PC-3 (cell line): ENCODE data around the gene GFM1. TPM values are rescaled to one million over a fixed set of nuclear protein-coding genes. Genes with fewer than 3 reads are reported as not detected.

ENCODE experiments used
- ATAC-seq: fragments of 200-7000 bp; cut with Tn5 transposase; 2 replicates; pipeline ENCODE4 v1.9.1; 2020; ENCODE audit warnings: mild to moderate bottlenecking, moderate library complexity
- BruUV-seq: library from RNA; stranded (reverse); fragments of 400-500 nt; replicated peaks from 2 replicates; lab custom pipeline; 2021; lab: Mats Ljungman, UMichigan
- CTCF ChIA-PET: fragments of 300-600 bp; sonication (Branson Sonifier 250); formaldehyde crosslinking; loops from one replicate; lab custom pipeline; 2022; ENCODE audit warnings: antibody characterized with exemption; lab: Charles Lee
- POLR2A ChIA-PET: fragments of 300-600 bp; sonication (Branson Sonifier 250); formaldehyde crosslinking; loops from one replicate; lab custom pipeline; 2022; ENCODE audit warnings: antibody characterized with exemption; ENCODE audit not compliant: unreplicated experiment; lab: Charles Lee
- DNase-seq: peaks from one replicate; pipeline ENCODE4 v3.0.0-alpha.2; 2015
- H2AFZ ChIP-seq: fragments of 300-600 bp; sonication (generic); 2 replicates; pipeline ENCODE4 v1.6.0; 2016; ENCODE audit warnings: antibody characterized with exemption, low read length
- H3F3A ChIP-seq: fragments of 300-600 bp; sonication (generic); one replicate; pipeline ENCODE4 v1.6.0; 2017; ENCODE audit warnings: antibody characterized with exemption, low read length, control low read depth, mild to moderate bottlenecking; ENCODE audit not compliant: unreplicated experiment
- H3K27ac ChIP-seq: fragments of 300-600 bp; sonication (generic); 2 replicates; pipeline ENCODE4 v1.5.1; 2016; ENCODE audit warnings: mild to moderate bottlenecking, low read length
- H3K27me3 ChIP-seq: fragments of 300-600 bp; sonication (generic); 2 replicates; pipeline ENCODE4 v1.6.1; 2016; ENCODE audit warnings: low read length, mixed read lengths
- H3K36me3 ChIP-seq: fragments of 300-600 bp; sonication (generic); 2 replicates; pipeline ENCODE4 v1.6.1; 2016; ENCODE audit warnings: low read depth, mixed run types, low read length, mixed read lengths
- H3K4me1 ChIP-seq: fragments of 300-600 bp; sonication (generic); 2 replicates; pipeline ENCODE4 v1.5.1; 2016; ENCODE audit warnings: low read length; ENCODE audit not compliant: insufficient read depth
- H3K4me2 ChIP-seq: fragments of 300-600 bp; sonication (generic); 2 replicates; pipeline ENCODE4 v1.6.0; 2016; ENCODE audit warnings: low read length
- H3K4me3 ChIP-seq: fragments of 300-600 bp; sonication (generic); 2 replicates; pipeline ENCODE4 v1.5.1; 2016; ENCODE audit warnings: mild to moderate bottlenecking, low read length, mixed read lengths
- H3K79me2 ChIP-seq: fragments of 300-600 bp; sonication (generic); 2 replicates; pipeline ENCODE4 v1.6.1; 2017; ENCODE audit warnings: low read length, mixed read lengths
- H3K9ac ChIP-seq: fragments of 300-600 bp; sonication (generic); 2 replicates; pipeline ENCODE4 v1.6.0; 2016; ENCODE audit warnings: mild to moderate bottlenecking, low read length
- H3K9me2 ChIP-seq: fragments of 300-600 bp; sonication (generic); replicated peaks from 2 replicates; pipeline ENCODE4 v1.6.1; 2016; ENCODE audit warnings: mixed run types, low read length, mixed read lengths
- H3K9me3 ChIP-seq: fragments of 300-600 bp; sonication (generic); 2 replicates; pipeline ENCODE4 v1.6.1; 2016; ENCODE audit warnings: low read length, mixed read lengths
- H4K20me1 ChIP-seq: fragments of 300-600 bp; sonication (generic); 2 replicates; pipeline ENCODE4 v1.6.1; 2016; ENCODE audit warnings: low read length, mixed read lengths
- CTCF ChIP-seq: fragments of 300-600 bp; sonication (generic); conservative IDR thresholded peaks from 2 replicates; pipeline ENCODE4 v1.5.1; 2017; ENCODE audit warnings: antibody characterized with exemption, low read depth, mild to moderate bottlenecking, low read length
- EZH2 ChIP-seq: fragments of 300-600 bp; sonication (generic); IDR thresholded peaks from one replicate; pipeline ENCODE4 v1.6.1; 2017; ENCODE audit warnings: antibody characterized with exemption, mild to moderate bottlenecking, low read length; ENCODE audit not compliant: unreplicated experiment
- EZH2phosphoT487 ChIP-seq: fragments of 300-600 bp; sonication (generic); IDR thresholded peaks from 2 replicates; pipeline ENCODE4 v1.6.1; 2018; ENCODE audit warnings: mild to moderate bottlenecking, antibody characterized with exemption, low read length, borderline replicate concordance
- intact Hi-C: fragments of 100-400 bp; cut with micrococcal nuclease; formaldehyde crosslinking; loops from 2 replicates; pipeline ENCODE4 v1.9.0; 2023
- total RNA-seq: library from RNA; depleted of rRNA; stranded (reverse); fragments of >200 nt; gene quantifications from 2 replicates; pipeline ENCODE4 v1.2.3, GENCODE V29; 2014

GFM1 gene
- total RNA-seq, 1 experiment from 2014 or later = 37.5 TPM

DNA sequence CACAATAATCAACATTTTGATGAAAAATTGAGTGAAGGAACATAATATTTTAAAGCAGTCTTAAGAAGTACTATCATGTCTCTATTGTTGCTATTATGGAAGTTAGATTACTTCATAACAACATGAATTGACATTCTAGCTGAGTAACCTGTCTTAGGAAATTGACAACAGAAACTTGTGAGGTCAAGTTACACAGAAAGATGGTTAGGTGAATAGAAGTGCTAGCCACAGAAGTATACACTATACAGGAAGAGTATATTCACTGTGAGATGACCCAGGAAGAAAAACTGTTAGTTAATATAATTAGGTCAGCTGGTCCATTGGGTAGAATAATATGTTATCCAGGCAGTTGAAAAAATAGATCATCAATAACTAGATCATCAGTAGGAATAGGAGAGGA lies 42.1 kb upstream of the GFM1 start:
- Histone ChIP-seq H3K9me2 (no peaks in the 10 kb centered on the region), H3K9me3 (no peaks in the 10 kb centered on the region), H3K4me2 (no peak overlapping the region), H3K4me3 (no peak overlapping the region), H3K27me3 (no peaks in the 10 kb centered on the region), H3K27ac (no peak overlapping the region), H3K9ac (no peak overlapping the region), H3K36me3 (no peaks in the 10 kb centered on the region), H3K79me2 (no peaks in the 10 kb centered on the region), H4K20me1 (no peaks in the 10 kb centered on the region), H3F3A (no peaks in the 10 kb centered on the region), H2AFZ (no peak overlapping the region), H3K4me1 (no peaks in the 10 kb centered on the region)
- TF ChIP-seq CTCF (no peak), EZH2phosphoT487 (no peak), EZH2 (no peak)
- DNase-seq (no peak), ATAC-seq (no peak)
- BruUV-seq = no TSS peak
- POLR2A ChIA-PET = no interaction called here
- intact Hi-C loops = no loop called here
- CTCF ChIA-PET = no interaction called here

GRCh38 chr3:158617982-158618875 lies 26.1 kb upstream of the GFM1 start:
- intact Hi-C loops = no loop called here
- Histone ChIP-seq H3K79me2 (no peaks in the 10 kb centered on the region), H3F3A (no peaks in the 10 kb centered on the region), H3K9me2 (no peaks in the 10 kb centered on the region), H2AFZ (no peak overlapping the region), H3K27me3 (no peaks in the 10 kb centered on the region), H3K4me3 (no peak overlapping the region), H3K9ac (no peak overlapping the region), H3K4me2 (no peak overlapping the region), H3K27ac (no peak overlapping the region), H4K20me1 (no peaks in the 10 kb centered on the region), H3K9me3 (peaks cover 20% of the 10 kb centered on the region), H3K36me3 (no peaks in the 10 kb centered on the region; the same call in 1 of the 2 replicates), H3K4me1 (no peaks in the 10 kb centered on the region)
- CTCF ChIA-PET = no interaction called here
- TF ChIP-seq EZH2phosphoT487 = no peak
- TF ChIP-seq CTCF = no peak
- no peak for TF ChIP-seq EZH2
- BruUV-seq = no TSS peak
- DNase-seq (no peak), ATAC-seq (no peak)
- POLR2A ChIA-PET = no interaction called here

GRCh38 chr3:158625881-158626280 lies 18.4 kb upstream of the GFM1 start:
- H3K36me3 ChIP-seq = no peaks in the 10 kb centered on the region
- H3K27ac ChIP-seq = no peak overlapping the region
- no peaks in the 10 kb centered on the region for H3K9me2 ChIP-seq
- no peak for ATAC-seq
- no peaks in the 10 kb centered on the region for H3K9me3 ChIP-seq
- no TSS peak for BruUV-seq
- no peaks in the 10 kb centered on the region for H3K79me2 ChIP-seq
- ChIA-PET POLR2A (no interaction called here), CTCF (no interaction called here)
- no peaks in the 10 kb centered on the region for H4K20me1 ChIP-seq
- DNase-seq = no peak
- intact Hi-C loops = no loop called here
- H3K9ac ChIP-seq = no peak overlapping the region
- H3K27me3 ChIP-seq = no peaks in the 10 kb centered on the region
- TF ChIP-seq EZH2phosphoT487 (no peak), EZH2 (no peak), CTCF (no peak)
- no peak overlapping the region for H3K4me2 ChIP-seq
- no peaks in the 10 kb centered on the region for H3K4me1 ChIP-seq
- H2AFZ ChIP-seq = no peak overlapping the region
- H3K4me3 ChIP-seq = no peak overlapping the region
- no peaks in the 10 kb centered on the region for H3F3A ChIP-seq
